GOT3 (cell line): ENCODE measurements around the gene TUBB2B.

Source experiments
- DNase-seq: peaks from one replicate; lab custom pipeline; 2025; ENCODE audit warnings: mixed read lengths; lab: John Stamatoyannopoulos, UW

TUBB2B gene

DNA sequence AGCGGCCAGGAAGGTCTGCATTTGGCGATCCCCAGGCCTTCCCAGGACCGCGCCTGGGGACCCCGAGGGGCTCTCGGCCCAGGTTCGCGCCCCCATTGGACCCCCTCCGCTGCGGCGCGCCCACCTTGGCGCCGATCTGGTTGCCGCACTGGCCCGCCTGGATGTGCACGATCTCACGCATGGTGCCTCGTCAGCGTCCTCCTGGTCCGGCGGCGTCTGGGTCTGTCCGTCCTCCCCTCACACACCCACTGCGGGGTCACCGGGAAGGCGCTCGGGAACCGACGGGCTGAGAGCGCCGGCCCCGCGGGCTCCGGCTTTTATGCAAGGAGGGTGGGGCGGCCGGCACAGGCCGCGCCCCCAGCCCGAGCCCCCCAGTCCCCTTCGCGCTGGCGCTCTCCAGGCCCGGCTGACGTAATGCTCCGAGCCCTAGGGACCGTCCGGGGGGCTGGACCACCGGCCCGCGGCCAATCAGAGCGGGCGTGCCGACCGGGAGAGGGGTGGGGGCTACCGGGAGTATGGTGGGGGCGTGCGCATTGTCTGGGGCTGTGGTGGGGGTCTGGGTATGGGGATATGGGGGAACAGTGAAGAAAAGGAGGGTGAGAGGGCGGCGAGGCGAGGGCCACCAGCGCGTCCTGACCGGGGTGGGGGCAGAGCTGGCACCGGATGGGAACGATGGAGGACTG lies at the start of gene TUBB2B:
TSS of gene TUBB2B (minus strand) at position 291 of the 683 bp plus-strand sequence. CDS start at position 181, 110 bp downstream.
- DNase-seq = no peak

GRCh38 chr6:3277251-3277650 lies 49.8 kb upstream of the TUBB2B start:
- DNase-seq = no peak

DNA sequence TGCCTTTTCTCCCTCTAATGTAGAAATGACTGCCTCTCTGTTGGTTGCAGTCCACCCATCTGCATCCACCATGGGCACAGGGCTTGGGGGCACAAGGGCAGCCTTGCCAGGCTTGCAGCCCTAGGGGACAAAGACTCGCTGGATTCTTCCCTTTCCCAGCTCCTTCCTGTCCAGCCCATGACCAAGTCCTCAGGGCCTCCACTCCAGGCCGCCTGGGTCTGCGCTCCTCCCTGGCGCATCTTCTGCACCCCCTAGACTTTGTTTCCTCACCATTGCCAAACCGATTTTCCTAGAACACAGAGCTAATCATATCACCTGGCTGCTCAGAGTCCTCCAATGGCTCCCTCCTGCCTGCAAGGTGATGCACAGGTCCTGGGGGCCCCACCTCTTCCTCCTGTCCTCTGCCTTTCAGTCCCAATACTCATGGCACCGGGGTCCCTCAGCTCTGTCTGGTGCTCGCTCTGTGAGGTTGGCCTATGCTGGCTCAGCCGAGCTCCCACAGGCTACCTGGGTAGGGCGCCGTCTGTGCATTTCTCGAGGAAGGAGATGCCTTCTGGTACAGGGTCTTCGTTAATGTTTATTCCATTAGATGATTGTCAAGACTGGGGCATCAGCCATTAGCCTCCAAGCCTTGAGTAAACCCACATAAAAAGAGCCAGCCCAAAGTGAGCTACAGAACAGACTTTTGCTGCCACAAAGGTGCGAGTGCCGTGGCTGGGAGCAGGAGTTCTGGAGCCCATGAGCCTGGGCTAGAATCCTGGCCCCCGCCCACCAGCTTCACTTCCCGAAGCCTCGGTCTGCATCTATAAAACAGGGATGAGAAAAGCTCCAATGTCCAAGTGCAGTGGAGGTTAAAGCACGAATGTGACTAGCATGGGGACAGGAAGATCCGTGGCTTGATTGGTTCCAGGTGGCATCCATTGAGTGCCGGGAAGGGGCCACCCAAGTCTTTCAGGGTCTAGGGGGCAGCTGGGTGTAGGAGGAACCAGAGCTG lies 49.0 kb upstream of the TUBB2B start:
- no peak for DNase-seq

DNA sequence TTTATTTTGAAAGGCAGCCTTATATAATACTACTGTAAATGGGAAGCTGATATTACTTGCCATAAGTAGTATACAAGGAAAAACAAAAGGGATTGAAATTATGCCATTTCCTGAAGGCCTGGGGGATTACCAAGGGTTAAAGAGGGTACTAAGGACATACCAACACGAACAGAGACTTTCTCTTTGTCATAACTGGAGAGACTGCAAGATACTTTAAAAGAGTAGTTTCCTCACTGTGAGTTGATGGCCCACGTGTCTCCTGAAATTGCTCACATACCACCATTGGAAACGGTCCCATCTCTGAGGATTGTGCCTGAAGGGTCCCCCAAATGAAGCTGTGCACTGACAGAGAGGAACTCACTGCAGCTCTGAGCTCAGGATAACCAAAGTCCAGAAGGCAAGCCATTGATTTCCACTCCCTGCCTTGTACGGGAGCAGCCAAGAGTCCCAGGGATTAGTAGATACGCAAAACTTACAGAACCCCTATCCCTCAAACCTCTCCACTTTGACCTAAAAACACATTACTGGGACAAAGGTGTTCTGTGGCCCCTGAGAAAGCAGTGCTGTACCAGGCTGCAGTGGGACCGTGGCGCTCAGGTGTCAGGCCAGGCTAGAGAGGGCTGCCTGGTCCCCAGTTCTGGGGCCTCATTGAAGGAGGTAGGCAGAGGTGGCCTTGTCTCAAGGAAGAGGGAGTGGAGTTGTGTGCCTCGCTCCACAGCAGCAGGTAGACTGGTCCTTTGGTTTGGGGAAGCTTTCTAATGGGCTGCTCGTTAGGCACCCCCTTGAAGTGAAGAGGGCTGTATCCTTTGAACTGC lies 46.5 kb upstream of the TUBB2B start:
- DNase-seq = no peak

DNA sequence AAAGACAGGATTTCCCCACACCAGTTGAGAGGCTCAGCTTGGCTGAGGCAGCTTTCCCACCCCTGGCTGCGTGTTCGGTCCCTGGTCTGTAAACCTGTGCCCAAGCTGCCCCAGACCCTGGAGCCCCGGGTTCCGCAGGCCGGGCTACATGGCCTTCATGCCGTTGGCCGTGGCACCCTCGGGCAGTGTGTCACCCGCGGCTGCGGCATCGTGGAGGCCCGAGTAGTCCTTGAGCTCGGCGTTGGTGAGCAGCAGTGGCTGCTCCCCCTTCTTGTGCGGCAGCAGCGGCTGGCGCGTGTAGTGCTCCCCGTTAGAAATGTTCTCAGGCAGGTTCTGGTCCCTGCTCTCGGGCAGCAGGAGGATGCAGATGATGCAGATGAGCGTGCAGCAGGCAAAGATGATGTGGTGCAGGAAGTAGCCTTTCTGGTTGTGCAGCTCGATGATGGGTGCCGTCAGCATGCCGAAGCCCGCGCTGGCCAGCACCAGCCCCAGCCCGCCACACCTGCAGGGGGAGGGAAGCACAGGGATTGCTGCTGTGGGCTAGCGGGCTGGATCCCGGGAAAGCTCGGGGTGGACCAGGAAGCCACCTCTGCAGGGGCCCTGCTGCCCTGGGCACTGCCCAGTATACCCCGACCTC lies 45.6 kb upstream of the TUBB2B start:
- no peak for DNase-seq

GRCh38 chr6:3271756-3272155 lies 44.3 kb upstream of the TUBB2B start:
- DNase-seq = no peak

- DNase-seq = no peak
Measured at GRCh38 chr6:3270258-3270657, 42.8 kb upstream of the TUBB2B start.

- no peak for DNase-seq
Measured at GRCh38 chr6:3269281-3269975, 42.0 kb upstream of the TUBB2B start.

- no peak for DNase-seq
Measured at GRCh38 chr6:3268680-3269079, 41.2 kb upstream of the TUBB2B start.

DNA sequence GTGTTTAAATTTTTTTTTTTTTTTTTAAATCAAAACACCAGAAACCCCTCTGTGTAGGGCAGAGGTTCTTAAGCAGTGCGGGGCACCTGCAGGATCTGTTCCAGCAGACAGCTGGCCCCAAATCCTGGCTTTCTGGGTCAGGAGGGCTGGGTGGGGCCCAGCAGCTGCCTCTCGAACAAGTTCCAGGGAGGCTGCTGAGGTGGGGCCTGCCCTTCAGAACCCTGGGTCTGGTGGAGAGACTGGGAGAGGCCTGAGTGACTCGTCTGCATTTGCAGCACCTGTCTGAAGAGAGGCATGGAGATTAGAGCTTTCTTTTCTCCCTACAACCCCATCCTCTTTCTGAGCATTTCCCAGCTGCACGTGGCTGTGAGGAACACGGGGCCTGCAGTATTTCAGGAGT lies 39.7 kb upstream of the TUBB2B start:
- no peak for DNase-seq

GRCh38 chr6:3266170-3266569 lies 38.7 kb upstream of the TUBB2B start:
- no peak for DNase-seq

- DNase-seq = no peak
Measured at GRCh38 chr6:3265671-3266070, 38.2 kb upstream of the TUBB2B start.

- DNase-seq = no peak
Measured at GRCh38 chr6:3264356-3264755, 36.9 kb upstream of the TUBB2B start.

DNA sequence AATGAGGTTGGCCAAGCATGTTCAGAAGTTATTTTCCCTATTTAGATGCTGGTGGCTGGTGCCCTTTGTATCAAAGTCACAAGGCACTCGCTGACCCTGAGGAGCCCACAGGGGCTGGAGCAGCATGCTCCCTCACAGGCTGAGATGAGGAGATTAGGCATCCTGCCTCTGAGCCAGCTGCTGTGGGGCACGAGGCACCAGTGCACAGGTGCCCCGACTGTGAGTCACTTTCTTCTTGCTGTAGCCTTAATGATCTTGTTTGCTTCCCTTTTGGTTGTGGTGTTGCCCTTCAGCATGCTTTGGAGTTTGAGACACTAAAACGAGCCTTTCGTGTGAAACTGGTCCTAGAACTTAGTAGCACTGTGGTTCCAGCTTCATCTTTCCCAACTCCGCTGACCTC lies 35.6 kb upstream of the TUBB2B start:
- DNase-seq = no peak

- DNase-seq = no peak
Measured at GRCh38 chr6:3261921-3262320, 34.5 kb upstream of the TUBB2B start.

DNA sequence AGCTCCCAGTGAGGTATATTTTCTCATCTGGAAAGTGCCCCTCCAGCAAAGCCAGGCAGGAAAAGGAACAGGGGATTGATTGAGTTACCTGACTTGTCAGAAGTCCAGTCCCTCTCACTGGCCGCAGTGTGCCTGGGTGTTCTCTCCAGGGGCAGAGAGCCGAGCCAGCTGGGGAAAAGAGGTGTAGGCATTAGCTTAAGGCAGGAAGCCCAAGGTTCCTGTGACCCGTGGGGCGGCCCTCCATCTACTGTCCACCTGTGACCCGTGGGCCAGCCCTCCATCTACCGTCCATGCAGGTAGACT lies 34.0 kb upstream of the TUBB2B start:
- no peak for DNase-seq

DNA sequence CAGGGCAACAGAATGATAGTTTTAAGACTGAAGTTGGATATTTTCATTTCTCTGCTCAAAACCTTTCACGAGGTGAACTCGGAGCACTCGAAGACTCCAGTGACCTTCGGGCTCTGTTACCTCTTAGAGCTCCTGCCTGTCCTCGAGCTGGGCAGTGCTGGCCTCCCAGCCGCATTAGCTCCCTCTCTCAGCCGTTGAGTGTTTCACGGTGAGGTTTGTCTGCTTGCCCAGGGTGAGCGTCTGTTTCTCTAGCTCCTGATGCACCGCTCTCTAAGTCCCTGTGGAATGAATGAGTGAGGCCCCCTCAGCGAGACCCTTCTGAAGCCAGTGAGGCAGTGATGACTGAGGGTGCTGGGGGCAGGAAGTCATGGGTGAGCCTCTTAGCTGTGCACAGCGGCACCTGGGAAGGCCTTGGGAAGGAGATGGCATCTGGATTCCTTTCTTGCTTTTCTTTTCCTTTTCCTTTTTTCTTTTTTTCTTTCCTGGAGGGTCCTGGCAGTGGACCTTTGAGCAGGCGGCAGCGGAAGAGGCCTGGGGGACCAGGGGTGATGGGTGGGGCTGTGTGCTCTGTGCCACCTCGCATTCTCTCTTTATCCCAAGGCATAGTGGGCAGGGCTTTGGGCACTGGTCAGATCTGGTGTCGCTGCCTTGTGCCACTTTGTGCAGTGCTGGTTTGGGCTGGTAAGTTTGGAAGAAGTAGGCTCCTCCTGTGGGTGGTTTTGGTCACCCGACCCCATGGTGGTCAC lies 33.5 kb upstream of the TUBB2B start:
- DNase-seq = no peak

DNA sequence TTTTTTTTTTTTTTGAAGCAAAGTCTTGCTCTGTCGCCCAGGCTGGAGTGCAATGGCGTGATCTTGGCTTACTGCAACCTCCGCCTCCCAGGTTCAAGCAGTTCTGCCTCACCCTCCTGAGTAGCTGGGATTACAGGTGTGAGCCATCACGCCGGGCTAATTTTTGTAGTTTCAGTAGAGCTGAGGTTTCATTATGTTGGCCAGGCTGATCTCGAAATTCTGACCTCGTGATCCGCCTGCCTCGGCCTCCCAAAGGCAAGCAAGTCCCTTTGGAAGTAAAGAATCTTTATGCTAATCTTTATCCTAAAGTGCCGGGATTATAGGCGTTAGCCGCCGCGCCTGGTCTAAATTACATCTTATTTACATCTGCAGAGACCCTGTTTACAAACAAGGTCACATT lies 32.8 kb upstream of the TUBB2B start:
- DNase-seq = no peak

DNA sequence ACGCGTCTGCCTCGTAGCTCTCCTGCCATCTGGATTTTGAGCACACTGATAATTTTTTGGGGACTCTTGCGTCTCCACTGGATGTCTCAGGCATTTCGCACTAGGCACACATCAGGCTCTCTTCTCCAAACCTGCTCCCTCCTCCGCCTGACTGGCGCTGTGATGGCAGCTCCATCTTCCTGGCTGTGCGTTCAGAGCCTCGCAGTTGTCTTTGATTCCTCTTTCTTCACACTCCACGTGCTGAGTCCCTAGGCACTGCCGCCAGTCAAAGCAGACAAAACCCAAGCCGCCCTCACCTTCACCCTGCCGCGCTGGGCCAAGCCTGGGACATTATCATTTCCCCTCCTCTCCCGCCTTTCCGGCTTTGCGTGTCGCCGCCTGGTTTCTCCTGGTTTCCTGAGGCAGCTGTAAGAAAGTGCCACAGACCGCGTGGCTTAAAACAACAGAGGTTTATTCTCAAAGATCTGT lies 32.1 kb upstream of the TUBB2B start:
- no peak for DNase-seq

- DNase-seq = peak; percentile 78
Measured at GRCh38 chr6:3258720-3259490, 31.5 kb upstream of the TUBB2B start, which contains the start of gene PSMG4. Gene PSMG4, plus strand, starts transcription at chr6:3258947. Its CDS starts 76 bp downstream, at chr6:3259023.
